Measurements from ENCODE around the gene ZMYND15. TPM values are rescaled to one million over a fixed set of nuclear protein-coding genes. Genes with fewer than 3 reads are reported as not detected.

ZMYND15 gene
- total RNA-seq, 4 donors from 2014 or later = 0.82 to 1.4 TPM; not detected in 2

- peak overlapping the region in 1 of 4 donors; percentile 9 for H3K4me3 ChIP-seq
- H3K9me3 ChIP-seq = no peaks in the 10 kb centered on the region
- in situ Hi-C loops (cut with MboI; ENCODE audit: low pct_ligation_motif_present in 1 of 4, low pct_unique_long_range_greater_than_20kb in 1 of 4, low sequenced_read_pairs in 3 of 4) = loop anchor here in 1 of 4 donors (10.0 kb wide), 1 partner anchor 170 kb away; no protein-coding TSS in a partner anchor
- H3K27ac ChIP-seq = peak overlapping the region in 2 of 4 donors; percentile 4 to 34
- TF ChIP-seq EP300 (IDR thresholded peaks at IDR 0.05; ENCODE audit: low read depth) = no peak
- no peak for TF ChIP-seq POLR2AphosphoS5 (IDR thresholded peaks at IDR 0.05)
- TF ChIP-seq POLR2A (IDR thresholded peaks at IDR 0.05) = no peak
- TF ChIP-seq CTCF (IDR thresholded peaks at IDR 0.05) = no peak
- WGBS, 2 donors (ENCODE audit: low coverage in 1 of 2) = 68 to 80% methylated on average over 1 to 10 of the region's 11 CpGs
- no peaks in the 10 kb centered on the region for H3K27me3 ChIP-seq
- intact Hi-C loops (cut with DNase I; ENCODE audit: low total_unique reads) = no loop called here
- peaks cover 11 to 36% (median 23%) of the 10 kb centered on the region in 4 donors for H3K4me1 ChIP-seq
- H3K36me3 ChIP-seq = peaks cover 0 to 10% (median 0%) of the 10 kb centered on the region in 4 donors
- DNase-seq = no peak
These were observed 24.4 kb upstream of the ZMYND15 start for GRCh38 chr17:4715063-4715744.

GRCh38 chr17:4716081-4716480, 23.6 kb upstream of the ZMYND15 start:
- H3K4me1 ChIP-seq = peaks cover 8 to 36% (median 18%) of the 10 kb centered on the region in 4 donors
- TF ChIP-seq POLR2A (IDR thresholded peaks at IDR 0.05) (no peak), CTCF (IDR thresholded peaks at IDR 0.05) (no peak), EP300 (IDR thresholded peaks at IDR 0.05; ENCODE audit: low read depth) (no peak), POLR2AphosphoS5 (IDR thresholded peaks at IDR 0.05) (no peak)
- no peak overlapping the region for H3K27ac ChIP-seq
- no peak for DNase-seq
- intact Hi-C loops (cut with DNase I; ENCODE audit: low total_unique reads) (no loop called here), in situ Hi-C loops (cut with MboI; ENCODE audit: low pct_ligation_motif_present in 1 of 4, low pct_unique_long_range_greater_than_20kb in 1 of 4, low sequenced_read_pairs in 3 of 4) (loop anchor here in 1 of 4 donors (10.0 kb wide), 1 partner anchor 169 kb away; no protein-coding TSS in a partner anchor)
- no peaks in the 10 kb centered on the region for H3K27me3 ChIP-seq
- H3K4me3 ChIP-seq = no peak overlapping the region
- H3K9me3 ChIP-seq = no peaks in the 10 kb centered on the region
- H3K36me3 ChIP-seq = peaks cover 0 to 10% (median 0%) of the 10 kb centered on the region in 4 donors
- WGBS, 2 donors (ENCODE audit: low coverage in 1 of 2) = 97% methylated on average over 10 of the region's 10 CpGs; no CpG with 5 or more reads in 1 of the 2 donors

GRCh38 chr17:4717791-4718190, 21.8 kb upstream of the ZMYND15 start:
- TF ChIP-seq EP300 (IDR thresholded peaks at IDR 0.05; ENCODE audit: low read depth) (no peak), CTCF (IDR thresholded peaks at IDR 0.05) (no peak)
- H3K4me3 ChIP-seq = no peak overlapping the region
- peaks cover 0 to 10% (median 0%) of the 10 kb centered on the region in 4 donors for H3K36me3 ChIP-seq
- peaks cover 0 to 27% (median 9%) of the 10 kb centered on the region in 4 donors for H3K4me1 ChIP-seq
- peak overlapping the region in 1 of 4 donors; percentile 17 for H3K27ac ChIP-seq
- in situ Hi-C loops (cut with MboI; ENCODE audit: low pct_ligation_motif_present in 1 of 4, low pct_unique_long_range_greater_than_20kb in 1 of 4, low sequenced_read_pairs in 3 of 4) = loop anchor here in 1 of 4 donors (10.0 kb wide), 1 partner anchor 167 kb away; no protein-coding TSS in a partner anchor
- no peaks in the 10 kb centered on the region for H3K9me3 ChIP-seq
- DNase-seq = no peak
- 83% methylated on average over 16 of the region's 17 CpGs; no CpG with 5 or more reads in 1 of the 2 donors for WGBS, 2 donors (ENCODE audit: low coverage in 1 of 2)
- no peaks in the 10 kb centered on the region for H3K27me3 ChIP-seq
- intact Hi-C loops (cut with DNase I; ENCODE audit: low total_unique reads) = no loop called here

- H3K9me3 ChIP-seq = no peaks in the 10 kb centered on the region
- TF ChIP-seq POLR2A (IDR thresholded peaks at IDR 0.05) = no peak
- TF ChIP-seq EP300 (IDR thresholded peaks at IDR 0.05; ENCODE audit: low read depth) = no peak
- TF ChIP-seq CTCF (IDR thresholded peaks at IDR 0.05) = no peak
- no peak for TF ChIP-seq POLR2AphosphoS5 (IDR thresholded peaks at IDR 0.05)
- no peak overlapping the region for H3K27ac ChIP-seq
- H3K27me3 ChIP-seq = no peaks in the 10 kb centered on the region
- no peak for DNase-seq
- 93 to 94% methylated on average over 3 to 13 of the region's 13 CpGs for WGBS, 2 donors (ENCODE audit: low coverage in 1 of 2)
- H3K4me1 ChIP-seq = peaks cover 0 to 23% (median 7%) of the 10 kb centered on the region in 4 donors
- in situ Hi-C loops (cut with MboI; ENCODE audit: low pct_ligation_motif_present in 1 of 4, low pct_unique_long_range_greater_than_20kb in 1 of 4, low sequenced_read_pairs in 3 of 4) (loop anchor here in 1 of 4 donors (10.0 kb wide), 1 partner anchor 167 kb away; no protein-coding TSS in a partner anchor), intact Hi-C loops (cut with DNase I; ENCODE audit: low total_unique reads) (no loop called here)
- no peak overlapping the region for H3K4me3 ChIP-seq
- H3K36me3 ChIP-seq = peaks cover 0 to 10% (median 0%) of the 10 kb centered on the region in 4 donors
These were observed 21.4 kb upstream of the ZMYND15 start for GRCh38 chr17:4718276-4718675.
